H9 (cell line): ENCODE results near the gene PRKACG. TPM values are rescaled to one million over a fixed set of nuclear protein-coding genes. Genes with fewer than 3 reads are reported as not detected.

ENCODE experiments used
- DNase-seq: peaks from one replicate; pipeline ENCODE4 v3.0.0-alpha.2; 2017
- H2AFZ ChIP-seq: one replicate; pipeline ENCODE4 v1.6.1; 2013; ENCODE audit warnings: mild to moderate bottlenecking, low read length, control low read depth, moderate library complexity
- H2AK5ac ChIP-seq: 2 replicates; pipeline ENCODE4 v1.6.1; 2013; ENCODE audit warnings: low read length, control low read depth, mixed read lengths; ENCODE audit not compliant: insufficient read length
- H2BK120ac ChIP-seq: one replicate; pipeline ENCODE4 v1.6.1; 2013; ENCODE audit warnings: low read depth, mild to moderate bottlenecking, low read length, control low read depth, inconsistent platforms; ENCODE audit not compliant: poor library complexity, severe bottlenecking
- H2BK12ac ChIP-seq: 2 replicates; pipeline ENCODE4 v1.6.1; 2013; ENCODE audit warnings: low read length, control low read depth, mixed read lengths, low read depth; ENCODE audit not compliant: insufficient read length
- H2BK15ac ChIP-seq: 2 replicates; pipeline ENCODE4 v1.6.1; 2013; ENCODE audit warnings: low read depth, low read length, control low read depth
- H2BK20ac ChIP-seq: one replicate; pipeline ENCODE4 v1.6.1; 2013; ENCODE audit warnings: low read depth, mild to moderate bottlenecking, low read length, control low read depth, inconsistent platforms; ENCODE audit not compliant: poor library complexity, severe bottlenecking
- H2BK5ac ChIP-seq: 2 replicates; pipeline ENCODE4 v1.6.1; 2013; ENCODE audit warnings: low read length, control low read depth, mixed read lengths; ENCODE audit not compliant: insufficient read length
- H3K14ac ChIP-seq: 2 replicates; pipeline ENCODE4 v1.6.1; 2013; ENCODE audit warnings: low read length, control low read depth; ENCODE audit not compliant: insufficient read depth
- H3K18ac ChIP-seq: 2 replicates; pipeline ENCODE4 v1.6.1; 2013; ENCODE audit warnings: low read depth, mild to moderate bottlenecking, mixed read lengths, low read length, control low read depth; ENCODE audit not compliant: insufficient read length
- H3K23ac ChIP-seq: 2 replicates; pipeline ENCODE4 v1.6.1; 2013; ENCODE audit warnings: low read length, control low read depth, mixed read lengths, low read depth; ENCODE audit not compliant: insufficient read length
- H3K23me2 ChIP-seq: 2 replicates; pipeline ENCODE4 v1.6.1; 2013; ENCODE audit warnings: low read depth, mild to moderate bottlenecking, mixed read lengths, low read length, control low read depth; ENCODE audit not compliant: insufficient read length, poor library complexity, severe bottlenecking
- H3K27ac ChIP-seq: 2 replicates; pipeline ENCODE4 v1.5.1; 2013; ENCODE audit warnings: low read length, control low read depth, mixed read lengths, low read depth; ENCODE audit not compliant: insufficient read length
- H3K27me3 ChIP-seq: 2 replicates; pipeline ENCODE4 v1.6.1; 2013; ENCODE audit warnings: low read length, control low read depth, inconsistent platforms; ENCODE audit not compliant: insufficient read depth
- H3K4ac ChIP-seq: 2 replicates; pipeline ENCODE4 v1.6.1; 2013; ENCODE audit warnings: low read depth, mild to moderate bottlenecking, control low read depth, inconsistent platforms, low read length, moderate library complexity
- H3K4me1 ChIP-seq: 2 replicates; pipeline ENCODE4 v1.6.1; 2013; ENCODE audit warnings: low read length, control low read depth, inconsistent platforms; ENCODE audit not compliant: insufficient read depth
- H3K4me2 ChIP-seq: 2 replicates; pipeline ENCODE4 v1.6.1; 2013; ENCODE audit warnings: low read length, control low read depth, mixed read lengths; ENCODE audit not compliant: insufficient read length, insufficient read depth
- H3K56ac ChIP-seq: 2 replicates; pipeline ENCODE4 v1.6.1; 2013; ENCODE audit warnings: low read depth, mild to moderate bottlenecking, mixed read lengths, low read length, control low read depth; ENCODE audit not compliant: insufficient read length
- H3K79me1 ChIP-seq: 2 replicates; pipeline ENCODE4 v1.6.1; 2013; ENCODE audit warnings: low read depth, mild to moderate bottlenecking, moderate library complexity, low read length, control low read depth, inconsistent platforms; ENCODE audit not compliant: insufficient read depth, poor library complexity, severe bottlenecking
- H3K79me2 ChIP-seq: 2 replicates; pipeline ENCODE4 v1.6.1; 2013; ENCODE audit warnings: low read length, control low read depth, inconsistent platforms; ENCODE audit not compliant: insufficient read depth
- H3K9ac ChIP-seq: 2 replicates; pipeline ENCODE4 v1.6.1; 2013; ENCODE audit warnings: low read length, control low read depth, mixed read lengths; ENCODE audit not compliant: insufficient read length; ENCODE audit errors: extremely low read depth
- H3K9me3 ChIP-seq: one replicate; pipeline ENCODE4 v1.6.1; 2013; ENCODE audit warnings: low read depth, low read length, inconsistent platforms; ENCODE audit not compliant: control insufficient read depth
- H3T11ph ChIP-seq: one replicate; pipeline ENCODE4 v1.6.1; 2013; ENCODE audit warnings: mild to moderate bottlenecking, low read length, control low read depth, inconsistent platforms
- H4K20me1 ChIP-seq: one replicate; pipeline ENCODE4 v1.6.1; 2013; ENCODE audit not compliant: control insufficient read depth, insufficient read length, insufficient read depth
- H4K5ac ChIP-seq: 2 replicates; pipeline ENCODE4 v1.6.1; 2013; ENCODE audit warnings: low read depth, mild to moderate bottlenecking, mixed read lengths, low read length, control low read depth; ENCODE audit not compliant: insufficient read length
- H4K8ac ChIP-seq: replicated peaks from 2 replicates; pipeline ENCODE4 v1.6.1; 2013; ENCODE audit warnings: low read length, control low read depth, mixed read lengths, low read depth; ENCODE audit not compliant: insufficient read length
- H4K91ac ChIP-seq: 2 replicates; pipeline ENCODE4 v1.6.1; 2013; ENCODE audit warnings: low read depth, mild to moderate bottlenecking, moderate library complexity, mixed read lengths, low read length, control low read depth; ENCODE audit not compliant: insufficient read length
- H3K27ac Mint-ChIP-seq, 3 experiments: 2 replicates in 2 of 3; 3 replicates in 1 of 3; pipeline ENCODE4 v1.8.0; 2020 to 2021; ENCODE audit warnings: mixed read lengths in 3 of 3, mild to moderate bottlenecking in 1 of 3, moderate library complexity in 1 of 3
- H3K27me3 Mint-ChIP-seq: 2 replicates; pipeline ENCODE4 v1.8.0; 2021; ENCODE audit warnings: low read depth, mild to moderate bottlenecking, moderate library complexity, mixed read lengths
- H3K36me3 Mint-ChIP-seq, 3 experiments: 2 replicates in 2 of 3; 3 replicates in 1 of 3; pipeline ENCODE4 v1.8.0; 2020 to 2021; ENCODE audit warnings: low read depth in 3 of 3, mixed read lengths in 3 of 3; ENCODE audit not compliant: insufficient read depth in 1 of 3
- H3K4me1 Mint-ChIP-seq, 2 experiments: 2 replicates each; pipeline ENCODE4 v1.8.0; 2020; ENCODE audit warnings: mixed read lengths in 2 of 2
- H3K4me3 Mint-ChIP-seq, 2 experiments: 2 replicates in 1 of 2; 3 replicates in 1 of 2; pipeline ENCODE4 v1.8.0; 2020 to 2021; ENCODE audit warnings: mild to moderate bottlenecking in 2 of 2, mixed read lengths in 2 of 2, moderate library complexity in 1 of 2
- H3K9me3 Mint-ChIP-seq, 2 experiments: 2 replicates in 1 of 2; 3 replicates in 1 of 2; pipeline ENCODE4 v1.8.0; 2020; ENCODE audit warnings: mild to moderate bottlenecking in 2 of 2, mixed read lengths in 2 of 2, moderate library complexity in 1 of 2
- WGBS: extraction: QIAGEN DNeasy Blood & Tissue Kit; methylation state at CpG from one replicate; pipeline ENCODE4 v1.1.7; 2013; ENCODE audit warnings: missing lambda C conversion rate, low lambda C conversion rate, mixed read lengths; ENCODE audit not compliant: insufficient read length; ENCODE audit errors: extremely low coverage; 5-methylcytosine and 5-hydroxymethylcytosine counted together
- total RNA-seq: library from RNA; stranded (reverse); gene quantifications from 2 replicates; pipeline ENCODE4 v1.2.1, GENCODE V29; 2021
- TF ChIP-seq, protein P1 (sequence below): fragments of 200-600 bp; sonication (generic); conservative IDR thresholded peaks from 3 replicates; pipeline ENCODE4 v1.8.0; 2021; ENCODE audit warnings: antibody characterized with exemption, mild to moderate bottlenecking

PRKACG gene
- total RNA-seq, 1 experiment from 2014 or later, result not detected

DNA sequence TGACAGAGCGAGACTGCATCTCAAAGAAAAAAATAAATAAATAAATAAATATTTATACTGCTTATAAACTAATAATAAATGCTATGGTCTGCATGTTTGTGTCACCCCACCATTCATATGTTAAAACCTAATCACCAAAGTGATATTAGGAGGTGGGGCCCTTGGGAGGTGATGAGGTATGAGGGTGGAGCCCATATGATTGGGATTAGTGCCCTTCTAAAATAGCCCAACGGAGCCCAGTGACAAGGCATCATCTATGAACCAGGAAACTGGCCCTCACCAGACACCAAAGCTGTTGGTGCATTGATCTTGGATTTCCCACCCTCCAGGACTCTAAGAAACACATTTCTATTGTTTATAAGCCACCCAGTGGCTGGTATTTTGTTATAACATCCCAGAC lies 26.7 kb upstream of the PRKACG start:
- DNase-seq, result no peak
- Histone ChIP-seq H3K14ac (no peak overlapping the region), H2BK20ac (no peak overlapping the region), H4K8ac (no peak overlapping the region), H4K91ac (no peak overlapping the region), H3K9me3 (no peaks in the 10 kb centered on the region), H3K27ac (no peak overlapping the region), H4K5ac (no peak overlapping the region), H3T11ph (no peak overlapping the region), H3K23ac (no peak overlapping the region), H3K79me1 (no peaks in the 10 kb centered on the region), H3K56ac (no peak overlapping the region), H3K27me3 (no peaks in the 10 kb centered on the region), H2BK120ac (no peak overlapping the region), H3K23me2 (peaks cover 5% of the 10 kb centered on the region), H3K79me2 (peaks cover 22% of the 10 kb centered on the region), H2BK12ac (no peak overlapping the region), H3K4me1 (peaks cover 6% of the 10 kb centered on the region), H3K4me2 (no peak overlapping the region), H4K20me1 (no peaks in the 10 kb centered on the region), H3K18ac (no peak overlapping the region), H2BK15ac (no peak overlapping the region), H3K9ac (no peak overlapping the region), H2AFZ (no peak overlapping the region), H3K4ac (no peak overlapping the region), H2BK5ac (no peak overlapping the region), H2AK5ac (no peak overlapping the region)
- H3K27ac Mint-ChIP-seq, result no peak overlapping the region
- H3K4me1 Mint-ChIP-seq, result peaks cover 43 to 52% of the 10 kb centered on the region in 2 experiments
- no peaks in the 10 kb centered on the region; a peak in 1 of 5 replicates for H3K9me3 Mint-ChIP-seq
- TF ChIP-seq, protein P1, sequence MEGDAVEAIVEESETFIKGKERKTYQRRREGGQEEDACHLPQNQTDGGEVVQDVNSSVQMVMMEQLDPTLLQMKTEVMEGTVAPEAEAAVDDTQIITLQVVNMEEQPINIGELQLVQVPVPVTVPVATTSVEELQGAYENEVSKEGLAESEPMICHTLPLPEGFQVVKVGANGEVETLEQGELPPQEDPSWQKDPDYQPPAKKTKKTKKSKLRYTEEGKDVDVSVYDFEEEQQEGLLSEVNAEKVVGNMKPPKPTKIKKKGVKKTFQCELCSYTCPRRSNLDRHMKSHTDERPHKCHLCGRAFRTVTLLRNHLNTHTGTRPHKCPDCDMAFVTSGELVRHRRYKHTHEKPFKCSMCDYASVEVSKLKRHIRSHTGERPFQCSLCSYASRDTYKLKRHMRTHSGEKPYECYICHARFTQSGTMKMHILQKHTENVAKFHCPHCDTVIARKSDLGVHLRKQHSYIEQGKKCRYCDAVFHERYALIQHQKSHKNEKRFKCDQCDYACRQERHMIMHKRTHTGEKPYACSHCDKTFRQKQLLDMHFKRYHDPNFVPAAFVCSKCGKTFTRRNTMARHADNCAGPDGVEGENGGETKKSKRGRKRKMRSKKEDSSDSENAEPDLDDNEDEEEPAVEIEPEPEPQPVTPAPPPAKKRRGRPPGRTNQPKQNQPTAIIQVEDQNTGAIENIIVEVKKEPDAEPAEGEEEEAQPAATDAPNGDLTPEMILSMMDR, result no peak
- H3K27me3 Mint-ChIP-seq, result no peaks in the 10 kb centered on the region
- no CpG with 5 or more reads among the region's 2 CpGs for WGBS
- peaks cover 6 to 11% (median 9%) of the 10 kb centered on the region in 3 experiments; a peak in 4 of 7 replicates for H3K36me3 Mint-ChIP-seq
- H3K4me3 Mint-ChIP-seq, result no peak overlapping the region
